GM23248 (cell line): Measurements from ENCODE around the gene HOXC13.

Experiments used
- EZH2 ChIP-seq: fragments of 200-600 bp; sonication (generic); IDR thresholded peaks from 2 replicates; pipeline ENCODE4 v1.6.1; 2018; ENCODE audit warnings: antibody characterized with exemption, mild to moderate bottlenecking; ENCODE audit not compliant: insufficient read depth, poor library complexity, severe bottlenecking
- EZH2phosphoT487 ChIP-seq: fragments of 200-600 bp; sonication (generic); IDR thresholded peaks from 2 replicates; pipeline ENCODE4 v1.6.1; 2018; ENCODE audit warnings: antibody characterized with exemption, moderate library complexity, mild to moderate bottlenecking, low read depth; ENCODE audit not compliant: insufficient read depth

GRCh38 chr12:53983568-53983949, 44.9 kb downstream of the HOXC13 start:
- TF ChIP-seq EZH2 (peak; percentile 91), EZH2phosphoT487 (peak; percentile 88; the same call in 1 of the 2 replicates)
